A673 (cell line): ENCODE results near the gene PRR5.

ENCODE experiments used
- EZH2 ChIP-seq: fragments of 200-600 bp; sonication (generic); IDR thresholded peaks from 2 replicates; pipeline ENCODE4 v1.6.1; 2017; ENCODE audit warnings: borderline replicate concordance, low read depth, mild to moderate bottlenecking, mixed read lengths, antibody characterized with exemption, low read length; ENCODE audit not compliant: poor library complexity, severe bottlenecking
- TF ChIP-seq, protein P1 (sequence below): fragments of 300-800, 200-600 bp; sonication (generic); conservative IDR thresholded peaks from 2 replicates; pipeline ENCODE4 v1.5.1; 2017; ENCODE audit warnings: low read depth, mild to moderate bottlenecking, antibody characterized with exemption, low read length, moderate library complexity, mixed read lengths

DNA sequence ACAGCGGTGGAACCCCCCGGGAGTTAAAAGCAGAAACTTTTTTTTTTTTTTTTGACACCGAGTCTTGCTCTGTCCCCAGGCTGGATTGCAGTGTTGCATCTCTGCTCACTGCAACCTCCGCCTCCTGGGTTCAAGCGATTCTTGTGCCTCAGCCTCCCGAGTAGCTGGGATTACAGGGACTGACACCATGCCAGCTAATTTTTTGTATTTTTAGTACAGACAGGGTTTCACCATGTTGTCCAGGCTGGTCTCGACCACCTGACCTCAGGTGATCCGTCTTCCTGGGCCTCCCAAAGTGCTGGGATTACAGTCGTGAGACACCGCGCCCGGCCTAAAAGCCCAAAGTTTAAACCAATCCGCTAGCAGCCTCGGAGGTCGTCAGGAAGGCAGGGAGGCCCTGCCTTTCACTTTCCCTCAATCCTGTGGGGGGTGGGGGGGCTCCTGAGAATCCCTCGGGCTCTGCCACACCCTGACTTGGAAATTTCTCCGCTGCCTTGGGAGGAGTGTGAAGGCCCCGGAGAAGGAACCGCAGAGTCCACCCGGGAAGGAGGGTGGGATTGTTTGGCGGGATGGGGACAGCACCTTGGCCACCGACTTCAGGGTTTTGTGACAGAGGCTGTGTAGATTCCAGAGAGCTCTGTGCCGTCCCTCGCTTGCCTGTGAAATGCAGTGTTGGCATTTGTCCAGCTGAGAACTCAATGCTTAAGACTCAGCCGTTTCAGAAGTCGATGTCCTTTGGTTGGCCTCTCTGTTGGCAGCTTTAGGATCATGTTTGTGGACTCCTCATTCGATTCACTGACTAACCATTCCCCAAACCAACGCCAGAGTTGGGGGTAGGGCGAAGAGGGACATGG, 51.4 kb downstream of the PRR5 start:
- TF ChIP-seq, protein P1, sequence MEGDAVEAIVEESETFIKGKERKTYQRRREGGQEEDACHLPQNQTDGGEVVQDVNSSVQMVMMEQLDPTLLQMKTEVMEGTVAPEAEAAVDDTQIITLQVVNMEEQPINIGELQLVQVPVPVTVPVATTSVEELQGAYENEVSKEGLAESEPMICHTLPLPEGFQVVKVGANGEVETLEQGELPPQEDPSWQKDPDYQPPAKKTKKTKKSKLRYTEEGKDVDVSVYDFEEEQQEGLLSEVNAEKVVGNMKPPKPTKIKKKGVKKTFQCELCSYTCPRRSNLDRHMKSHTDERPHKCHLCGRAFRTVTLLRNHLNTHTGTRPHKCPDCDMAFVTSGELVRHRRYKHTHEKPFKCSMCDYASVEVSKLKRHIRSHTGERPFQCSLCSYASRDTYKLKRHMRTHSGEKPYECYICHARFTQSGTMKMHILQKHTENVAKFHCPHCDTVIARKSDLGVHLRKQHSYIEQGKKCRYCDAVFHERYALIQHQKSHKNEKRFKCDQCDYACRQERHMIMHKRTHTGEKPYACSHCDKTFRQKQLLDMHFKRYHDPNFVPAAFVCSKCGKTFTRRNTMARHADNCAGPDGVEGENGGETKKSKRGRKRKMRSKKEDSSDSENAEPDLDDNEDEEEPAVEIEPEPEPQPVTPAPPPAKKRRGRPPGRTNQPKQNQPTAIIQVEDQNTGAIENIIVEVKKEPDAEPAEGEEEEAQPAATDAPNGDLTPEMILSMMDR: no peak
- no peak for TF ChIP-seq EZH2
